GM18868 (cell line): ENCODE measurements around the gene SSNA1.
A peak's percentile ranks its signal among the peaks of the same experiment; 100 is the strongest.

Source experiments
- ATAC-seq: cut with Tn5 transposase; IDR thresholded peaks from one replicate; pipeline ENCODE4 v1.9.1; 2021; ENCODE audit warnings: mild to moderate bottlenecking, moderate library complexity; ENCODE audit not compliant: unreplicated experiment

SSNA1 gene

GRCh38 chr9:137198051-137198901, 9.8 kb downstream of the SSNA1 start:
- ATAC-seq, result no peak

- ATAC-seq, result no peak
These were observed 10.4 kb downstream of the SSNA1 start for GRCh38 chr9:137198902-137199283.

- no peak for ATAC-seq
These were observed 11.1 kb downstream of the SSNA1 start for GRCh38 chr9:137199411-137200121.

DNA sequence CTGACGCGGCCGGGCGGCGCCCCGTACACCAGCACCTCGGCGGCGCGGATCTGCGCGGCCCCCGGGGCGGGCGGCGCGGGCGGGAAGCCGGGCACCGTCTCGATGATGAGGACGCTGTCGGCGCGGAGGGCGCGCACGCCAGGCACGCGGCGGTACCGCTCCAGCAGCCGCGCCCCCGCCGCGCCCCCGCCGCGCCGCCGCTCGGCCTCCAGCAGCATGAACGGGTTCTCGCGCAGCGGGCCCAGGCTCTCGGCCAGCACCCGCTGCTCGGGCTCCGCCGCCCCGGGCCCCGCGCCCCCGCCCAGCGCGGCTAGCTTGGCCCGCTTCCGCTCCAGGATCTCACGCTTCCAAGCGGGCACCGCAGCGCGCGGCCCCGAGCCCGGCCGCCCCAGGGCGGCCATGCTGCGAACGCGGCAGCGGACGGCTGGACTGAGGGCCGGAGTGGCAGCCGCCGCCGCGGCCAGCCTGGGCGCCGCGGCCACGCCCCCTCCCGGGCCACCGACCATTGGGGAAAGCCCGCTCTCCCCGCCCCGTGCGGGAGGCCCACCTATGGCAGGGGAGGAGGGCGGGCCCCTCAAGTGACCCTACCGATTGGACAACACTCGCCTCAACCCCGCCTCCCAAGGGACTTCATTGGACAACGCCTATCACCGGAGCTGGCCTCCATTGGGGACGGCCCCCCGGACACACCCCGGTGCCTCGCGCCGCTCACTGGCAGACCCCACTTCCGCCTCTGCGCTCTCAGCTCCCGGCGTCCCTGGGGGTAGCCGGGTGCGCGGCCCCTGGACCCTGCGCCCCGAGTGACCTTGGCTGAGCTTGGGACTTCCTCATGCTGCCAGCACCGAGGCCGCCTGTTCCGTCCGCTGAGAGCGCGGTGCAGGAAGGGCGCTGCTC, 12.1 kb downstream of the SSNA1 start, which contains the start of gene TPRN:
Gene TPRN (minus strand): TSS at position 431 of the 894 bp plus-strand sequence. CDS start 30 bp downstream, at position 401.
- peak; percentile 88 for ATAC-seq

- ATAC-seq, result no peak
These were observed 12.9 kb downstream of the SSNA1 start for GRCh38 chr9:137201205-137201868.

- ATAC-seq, result no peak
These were observed 14.5 kb downstream of the SSNA1 start for GRCh38 chr9:137202966-137203365.

DNA sequence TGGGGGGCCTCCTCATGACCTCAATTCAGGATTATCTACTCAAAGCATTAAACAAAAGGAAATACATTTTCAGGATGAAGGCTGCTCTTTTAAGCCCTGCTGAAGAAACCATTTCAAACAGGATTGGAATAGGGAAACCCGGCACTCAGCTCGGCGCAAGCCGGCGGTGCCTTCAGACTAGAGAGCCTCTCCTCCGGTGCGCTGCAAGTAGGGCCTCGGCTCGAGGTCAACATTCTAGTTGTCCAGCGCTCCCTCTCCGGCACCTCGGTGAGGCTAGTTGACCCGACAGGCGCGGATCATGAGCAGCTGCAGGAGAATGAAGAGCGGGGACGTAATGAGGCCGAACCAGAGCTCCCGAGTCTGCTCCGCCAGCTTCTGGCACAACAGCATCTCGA, 16.3 kb downstream of the SSNA1 start:
- no peak for ATAC-seq

- peak; percentile 43 for ATAC-seq
These were observed 16.9 kb downstream of the SSNA1 start, which contains the start of the genes NDOR1 and TMEM203 for GRCh38 chr9:137205126-137206069. Gene NDOR1, plus strand, starts transcription at chr9:137205700. Its CDS starts 78 bp downstream, at chr9:137205778. Gene TMEM203, minus strand, starts transcription at chr9:137205648. Its CDS starts 234 bp downstream, at chr9:137205414.

DNA sequence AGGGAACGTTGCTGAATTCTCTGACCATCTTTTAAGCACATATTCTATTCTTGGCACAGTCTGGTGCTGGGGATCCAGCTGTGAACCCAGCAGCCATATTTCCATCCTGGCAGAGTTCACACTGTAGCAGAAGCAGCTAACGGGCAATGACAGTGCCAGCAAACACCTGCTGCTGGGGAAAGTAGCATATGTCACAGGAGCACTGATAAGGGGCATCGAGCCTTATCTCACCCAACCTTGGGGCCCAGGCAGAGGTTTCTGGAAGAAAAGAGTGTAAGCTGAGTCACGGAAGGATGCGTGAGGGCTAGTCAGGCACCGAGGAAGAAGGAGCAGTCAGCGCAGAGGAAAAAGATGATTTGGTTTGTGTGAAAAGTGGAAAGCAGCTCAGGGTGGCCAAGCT, 18.1 kb downstream of the SSNA1 start:
- ATAC-seq, result no peak

GRCh38 chr9:137211532-137211931, 23.1 kb downstream of the SSNA1 start:
- no peak for ATAC-seq

DNA sequence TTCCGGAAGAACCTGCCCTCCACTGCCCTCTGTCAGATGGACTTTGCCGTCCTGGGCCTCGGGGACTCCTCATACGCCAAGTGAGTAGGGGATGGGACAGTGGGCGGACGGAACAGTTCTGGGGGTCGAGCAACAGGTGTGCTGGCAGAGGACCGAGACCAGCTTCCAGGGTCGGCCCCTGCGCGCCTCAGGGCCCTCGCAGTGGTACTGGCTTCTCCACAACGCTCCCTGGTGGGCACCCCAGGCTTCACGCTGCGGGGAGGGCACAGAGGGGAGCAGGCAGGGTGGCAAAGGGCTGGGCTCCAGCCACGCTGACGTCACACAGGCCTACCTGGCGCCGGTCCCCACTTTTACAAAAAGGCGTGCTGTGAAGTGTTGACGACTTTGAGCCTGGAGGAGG, 24.0 kb downstream of the SSNA1 start:
- ATAC-seq, result no peak

- ATAC-seq, result no peak
These were observed 24.9 kb downstream of the SSNA1 start for GRCh38 chr9:137213160-137214060.

DNA sequence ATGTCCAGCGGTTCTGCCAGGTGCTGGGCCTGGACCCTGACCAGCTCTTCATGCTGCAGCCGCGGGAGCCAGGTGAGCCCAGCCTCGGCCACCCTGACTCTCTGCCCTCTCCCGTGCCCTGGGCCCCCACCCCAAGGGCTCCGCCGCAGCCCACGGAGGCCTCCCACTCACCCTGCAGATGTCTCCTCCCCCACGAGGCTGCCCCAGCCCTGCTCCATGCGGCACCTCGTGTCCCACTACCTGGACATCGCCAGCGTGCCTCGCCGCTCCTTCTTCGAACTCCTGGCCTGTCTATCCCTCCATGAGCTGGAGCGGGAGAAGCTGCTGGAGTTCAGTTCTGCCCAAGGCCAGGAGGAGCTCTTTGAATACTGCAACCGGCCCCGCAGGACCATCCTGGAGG, 26.1 kb downstream of the SSNA1 start:
- no peak for ATAC-seq

GRCh38 chr9:137215196-137215986, 26.9 kb downstream of the SSNA1 start:
- ATAC-seq, result no peak

DNA sequence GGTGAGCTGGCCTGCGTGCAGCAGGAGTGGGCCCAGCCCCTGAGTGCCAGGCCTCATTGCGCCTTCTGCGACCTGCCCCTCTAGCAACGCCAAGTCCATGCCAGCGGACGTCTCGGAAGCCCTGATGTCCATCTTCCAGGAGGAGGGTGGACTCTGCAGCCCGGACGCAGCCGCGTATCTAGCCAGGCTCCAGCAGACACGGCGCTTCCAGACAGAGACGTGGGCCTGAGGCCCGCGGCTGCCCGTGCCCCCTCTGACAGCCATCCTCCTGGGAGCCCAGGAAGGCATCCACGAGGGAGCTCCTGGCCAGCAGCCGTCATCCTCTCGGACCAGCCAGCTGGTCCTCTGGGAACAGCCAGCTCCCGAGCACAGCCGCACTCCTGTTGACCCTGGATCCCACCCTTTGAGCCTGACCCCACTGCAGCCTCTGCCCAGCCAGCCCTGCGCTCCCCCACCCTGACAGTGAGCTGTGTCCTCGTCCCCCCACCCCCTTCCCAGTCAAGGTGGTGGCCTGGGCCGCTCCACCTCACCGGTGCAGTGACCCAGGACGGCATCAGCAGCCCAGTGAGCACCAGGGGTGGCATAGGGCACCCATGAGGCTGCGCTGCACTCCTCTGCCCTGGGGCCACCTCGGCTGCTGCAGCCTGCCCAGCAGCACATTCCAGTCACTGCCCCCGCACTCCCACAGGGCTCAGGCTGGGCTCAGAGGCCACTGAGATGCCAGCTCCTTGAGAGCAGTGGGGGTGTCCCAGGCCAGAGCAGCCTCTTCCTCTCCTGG, 27.9 kb downstream of the SSNA1 start:
- ATAC-seq, result no peak
